ENCODE data around the gene POLE. TPM values are rescaled to one million over a fixed set of nuclear protein-coding genes. Genes with fewer than 3 reads are reported as not detected.

POLE gene
- total and polyA plus RNA-seq, 9 of the 15 experiments (the other 6 are each of a cell fraction or from before 2014, with no cell fraction given): 2.4 to 154 (median 49.6) TPM

GRCh38 chr12:132657004-132657727, 30.0 kb downstream of the POLE start:
- Histone ChIP-seq H3K4me1 (replicated peaks in 1 of 2; ENCODE audit: control insufficient read depth in 2 of 2, insufficient read depth in 2 of 2, low read length in 2 of 2) (no peaks in the 10 kb centered on the region), H3K27me3 (ENCODE audit: control insufficient read depth in 2 of 2, insufficient read depth in 2 of 2, low read length in 2 of 2) (no peaks in the 10 kb centered on the region), H3K9ac (ENCODE audit: insufficient read depth in 1 of 2, low read depth in 2 of 2, low read length in 2 of 2) (no peak overlapping the region), H3K9me3 (replicated peaks; ENCODE audit: control insufficient read depth, insufficient read depth, low read depth, low read length) (no peaks in the 10 kb centered on the region), H3K4me3 (no peak overlapping the region), H2AFZ (ENCODE audit: low read depth, low read length) (no peak overlapping the region), H3K36me3 (ENCODE audit: control insufficient read depth, insufficient read depth, low read length) (peaks cover 99% of the 10 kb centered on the region), H3K4me2 (ENCODE audit: insufficient read depth, low read length) (no peak overlapping the region), H3K27ac (ENCODE audit: extremely low read depth, low read depth, low read length) (no peak overlapping the region), H4K20me1 (replicated peaks; ENCODE audit: control insufficient read depth, insufficient read depth, low read length) (no peaks in the 10 kb centered on the region; the same call in 1 of the 2 replicates), H3K9me1 (ENCODE audit: control insufficient read depth, insufficient read depth, low read length) (no peaks in the 10 kb centered on the region), H3K79me2 (ENCODE audit: control insufficient read depth, insufficient read depth, low read length) (no peaks in the 10 kb centered on the region)
- no peak for DNase-seq (ENCODE audit: extremely low read depth in 1 of 4, low spot score in 3 of 4)
- ChIA-PET CTCF (ENCODE audit: low intra/inter-chr PET ratio) (no interaction called here), POLR2A (interaction anchor here (1.0 to 1.3 kb wide), 2 partner anchors 12 to 25 kb away, joined by 3 to 4 read pairs; no protein-coding TSS in a partner anchor)
- no TSS peak for BruUV-seq (replicated peaks)
- no peak for FAIRE-seq
- TF ChIP-seq PTRF (tag; IDR thresholded peaks at IDR 0.05): no peak
- TF ChIP-seq, protein P1, sequence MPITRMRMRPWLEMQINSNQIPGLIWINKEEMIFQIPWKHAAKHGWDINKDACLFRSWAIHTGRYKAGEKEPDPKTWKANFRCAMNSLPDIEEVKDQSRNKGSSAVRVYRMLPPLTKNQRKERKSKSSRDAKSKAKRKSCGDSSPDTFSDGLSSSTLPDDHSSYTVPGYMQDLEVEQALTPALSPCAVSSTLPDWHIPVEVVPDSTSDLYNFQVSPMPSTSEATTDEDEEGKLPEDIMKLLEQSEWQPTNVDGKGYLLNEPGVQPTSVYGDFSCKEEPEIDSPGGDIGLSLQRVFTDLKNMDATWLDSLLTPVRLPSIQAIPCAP (CRISPR knock-in tag; IDR thresholded peaks at IDR 0.05; ENCODE audit: borderline replicate concordance): no peak
- ATAC-seq: no peak
- intact Hi-C loops (cut with micrococcal nuclease) (no loop called here), in situ Hi-C loops (cut with MboI) (no loop called here)
- 97% methylated on average over 11 of the region's 12 CpGs for WGBS (ENCODE audit: insufficient coverage, low coverage, missing lambda C conversion rate)

GRCh38 chr12:132653567-132654290, 33.4 kb downstream of the POLE start:
- Histone ChIP-seq H3K27me3 (ENCODE audit: control insufficient read depth in 2 of 2, insufficient read depth in 2 of 2, low read length in 2 of 2) (no peaks in the 10 kb centered on the region), H3K9ac (ENCODE audit: insufficient read depth in 1 of 2, low read depth in 2 of 2, low read length in 2 of 2) (no peak overlapping the region), H3K4me2 (ENCODE audit: insufficient read depth, low read length) (no peak overlapping the region), H3K9me1 (ENCODE audit: control insufficient read depth, insufficient read depth, low read length) (no peaks in the 10 kb centered on the region), H4K20me1 (replicated peaks; ENCODE audit: control insufficient read depth, insufficient read depth, low read length) (no peaks in the 10 kb centered on the region; the same call in 1 of the 2 replicates), H3K9me3 (replicated peaks; ENCODE audit: control insufficient read depth, insufficient read depth, low read depth, low read length) (no peaks in the 10 kb centered on the region), H3K79me2 (ENCODE audit: control insufficient read depth, insufficient read depth, low read length) (no peaks in the 10 kb centered on the region), H3K4me3 (no peak overlapping the region), H3K27ac (ENCODE audit: extremely low read depth, low read depth, low read length) (no peak overlapping the region), H3K4me1 (replicated peaks in 1 of 2; ENCODE audit: control insufficient read depth in 2 of 2, insufficient read depth in 2 of 2, low read length in 2 of 2) (no peaks in the 10 kb centered on the region), H2AFZ (ENCODE audit: low read depth, low read length) (no peak overlapping the region), H3K36me3 (ENCODE audit: control insufficient read depth, insufficient read depth, low read length) (peaks cover 99% of the 10 kb centered on the region)
- intact Hi-C loops (cut with micrococcal nuclease) (no loop called here), in situ Hi-C loops (cut with MboI) (no loop called here)
- WGBS (ENCODE audit: insufficient coverage, low coverage, missing lambda C conversion rate): 95% methylated on average over 5 of the region's 7 CpGs
- FAIRE-seq (no peak), DNase-seq (ENCODE audit: extremely low read depth in 1 of 4, low spot score in 3 of 4) (no peak), ATAC-seq (no peak)
- ChIA-PET CTCF (ENCODE audit: low intra/inter-chr PET ratio) (no interaction called here), POLR2A (no interaction called here)
- no TSS peak for BruUV-seq (replicated peaks)
- TF ChIP-seq MBD1 (CRISPR knock-in tag; IDR thresholded peaks at IDR 0.05): no peak
- no peak for TF ChIP-seq NCOA2 (IDR thresholded peaks at IDR 0.05; ENCODE audit: partially characterized antibody in 2 of 2)
- no peak for TF ChIP-seq ZFP30 (CRISPR knock-in tag; IDR thresholded peaks at IDR 0.05; ENCODE audit: borderline replicate concordance)
- no peak for TF ChIP-seq ESRRB (CRISPR knock-in tag; IDR thresholded peaks at IDR 0.05; ENCODE audit: borderline replicate concordance)
- no peak for TF ChIP-seq KDM1A (IDR thresholded peaks at IDR 0.05)
- no peak for TF ChIP-seq CREBBP (IDR thresholded peaks at IDR 0.05; ENCODE audit: low read depth, low read length)
- TF ChIP-seq ZNF444 (CRISPR knock-in tag; IDR thresholded peaks at IDR 0.05): no peak
- TF ChIP-seq STAT5B (CRISPR knock-in tag; IDR thresholded peaks at IDR 0.05): no peak
- no peak for TF ChIP-seq RBBP5 (IDR thresholded peaks at IDR 0.05; ENCODE audit: borderline replicate concordance, insufficient read depth, low read length, poor library complexity, severe bottlenecking)
- no peak for TF ChIP-seq ZNF551 (CRISPR knock-in tag; IDR thresholded peaks at IDR 0.05)
